Brain microvascular endothelial cell (primary cell): ENCODE measurements around the gene ANKRD39.

Experiments used
- DNase-seq: peaks from one replicate; pipeline ENCODE4 v3.0.0-alpha.2; 2020
- H3K27ac ChIP-seq: fragments of 250-450 bp; sonication (Bioruptor Pico); 2 replicates; pipeline ENCODE4 v1.5.1; 2020; ENCODE audit warnings: mild to moderate bottlenecking, moderate library complexity
- H3K27me3 ChIP-seq: fragments of 250-450 bp; sonication (Bioruptor Pico); replicated peaks from 2 replicates; pipeline ENCODE4 v1.5.1; 2020; ENCODE audit warnings: mild to moderate bottlenecking
- H3K36me3 ChIP-seq: fragments of 250-450 bp; sonication (Bioruptor Pico); replicated peaks from 2 replicates; pipeline ENCODE4 v1.5.1; 2020; ENCODE audit warnings: mild to moderate bottlenecking
- H3K4me3 ChIP-seq: 2 replicates; pipeline ENCODE4 v1.5.1; 2011; ENCODE audit warnings: low read depth, mild to moderate bottlenecking, control low read depth, low read length, moderate library complexity
- CTCF ChIP-seq: IDR thresholded peaks from 2 replicates; pipeline ENCODE4 v1.5.1; 2011; ENCODE audit warnings: low read depth, mild to moderate bottlenecking, moderate library complexity, low read length, control low read depth, inconsistent platforms; ENCODE audit errors: missing control alignments
- in situ Hi-C: cut with HindIII; loops from 2 replicates; pipeline ENCODE4 v1.10.0; 2017; ENCODE audit warnings: low sequenced_read_pairs, low pct_ligation_motif_present

ANKRD39 gene

GRCh38 chr2:96869822-96870625 is 12.2 kb upstream of the ANKRD39 start, which contains the start of gene SEMA4C:
TSS of gene SEMA4C (minus strand) at chr2:96870080. CDS start at chr2:96867886, 2,194 bp downstream.
- H3K27ac ChIP-seq: peak within 1 kb of the TSS; percentile 88
- peaks cover 21% of the 10 kb centered on the region for H3K36me3 ChIP-seq
- H3K27me3 ChIP-seq: no peaks in the 10 kb centered on the region
- TF ChIP-seq CTCF: no peak
- no peak for DNase-seq
- in situ Hi-C loops: no loop called here
- peak within 1 kb of the TSS; percentile 85 for H3K4me3 ChIP-seq

- H3K27me3 ChIP-seq: no peaks in the 10 kb centered on the region
- DNase-seq: peak; percentile 64
- in situ Hi-C loops: no loop called here
- H3K36me3 ChIP-seq: peaks cover 28% of the 10 kb centered on the region
- peak overlapping the region; percentile 85 for H3K4me3 ChIP-seq
- H3K27ac ChIP-seq: peak overlapping the region; percentile 88
- no peak for TF ChIP-seq CTCF
Observed at GRCh38 chr2:96869281-96869821, 11.5 kb upstream of the ANKRD39 start.

DNA sequence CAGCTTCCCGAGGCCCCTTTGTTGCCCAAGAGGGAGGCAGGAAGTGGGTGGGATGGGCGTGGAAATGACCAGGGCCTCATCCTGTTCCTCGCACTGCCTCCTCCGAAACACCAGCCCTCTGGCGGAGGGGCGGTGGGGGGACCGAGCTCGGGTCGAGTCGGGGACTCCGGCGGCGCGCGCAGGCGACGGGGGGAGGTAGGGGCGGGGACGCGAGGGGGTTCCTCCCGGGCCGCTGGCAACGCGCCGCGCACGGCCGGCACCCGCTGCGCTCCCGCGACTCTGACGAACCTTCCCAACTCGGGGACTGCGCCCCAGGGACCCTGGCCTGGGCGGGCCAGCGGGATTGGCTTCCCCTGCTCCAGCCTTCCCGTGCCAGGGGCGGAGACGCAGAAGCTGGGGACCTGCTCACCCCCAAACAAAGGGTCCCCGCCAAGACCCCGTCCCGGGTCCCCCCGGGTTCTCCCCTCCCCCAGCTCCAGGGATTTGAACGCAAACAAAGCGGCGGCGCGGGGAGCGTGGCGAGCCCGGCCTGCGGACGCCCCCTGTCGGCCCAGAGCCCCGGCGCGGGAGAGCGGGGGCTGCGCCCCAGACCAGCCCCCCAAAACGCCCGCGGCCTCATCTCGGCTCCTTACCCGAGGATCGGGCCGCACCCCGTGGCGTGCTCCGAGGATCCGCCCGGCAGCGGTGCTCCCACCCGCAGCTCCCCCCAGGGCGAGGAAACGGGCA is 10.9 kb upstream of the ANKRD39 start:
- TF ChIP-seq CTCF: peak; percentile 55
- in situ Hi-C loops: no loop called here
- H3K36me3 ChIP-seq: peaks cover 34% of the 10 kb centered on the region
- H3K4me3 ChIP-seq: peak overlapping the region; percentile 85
- peak overlapping the region; percentile 88 for H3K27ac ChIP-seq
- H3K27me3 ChIP-seq: no peaks in the 10 kb centered on the region
- peak; percentile 80 for DNase-seq

GRCh38 chr2:96867756-96868554 is 10.1 kb upstream of the ANKRD39 start:
- TF ChIP-seq CTCF: no peak
- peak overlapping the region; percentile 88 for H3K27ac ChIP-seq
- H3K4me3 ChIP-seq: peak overlapping the region; percentile 85
- DNase-seq: no peak
- no peaks in the 10 kb centered on the region for H3K27me3 ChIP-seq
- H3K36me3 ChIP-seq: peaks cover 42% of the 10 kb centered on the region
- in situ Hi-C loops: no loop called here

- DNase-seq: no peak
- peak overlapping the region; percentile 85 for H3K4me3 ChIP-seq
- peaks cover 46% of the 10 kb centered on the region for H3K36me3 ChIP-seq
- TF ChIP-seq CTCF: no peak
- in situ Hi-C loops: no loop called here
- H3K27ac ChIP-seq: peak overlapping the region; percentile 88
- no peaks in the 10 kb centered on the region for H3K27me3 ChIP-seq
Observed at GRCh38 chr2:96866986-96867755, 9.4 kb upstream of the ANKRD39 start.
